ENCODE data around the gene ABCA7. TPM values are rescaled to one million over a fixed set of nuclear protein-coding genes. Genes with fewer than 3 reads are reported as not detected.

ABCA7 gene
- total and polyA plus RNA-seq, 4 donors, result 3.0 to 60.9 (median 4.8) TPM

DNA sequence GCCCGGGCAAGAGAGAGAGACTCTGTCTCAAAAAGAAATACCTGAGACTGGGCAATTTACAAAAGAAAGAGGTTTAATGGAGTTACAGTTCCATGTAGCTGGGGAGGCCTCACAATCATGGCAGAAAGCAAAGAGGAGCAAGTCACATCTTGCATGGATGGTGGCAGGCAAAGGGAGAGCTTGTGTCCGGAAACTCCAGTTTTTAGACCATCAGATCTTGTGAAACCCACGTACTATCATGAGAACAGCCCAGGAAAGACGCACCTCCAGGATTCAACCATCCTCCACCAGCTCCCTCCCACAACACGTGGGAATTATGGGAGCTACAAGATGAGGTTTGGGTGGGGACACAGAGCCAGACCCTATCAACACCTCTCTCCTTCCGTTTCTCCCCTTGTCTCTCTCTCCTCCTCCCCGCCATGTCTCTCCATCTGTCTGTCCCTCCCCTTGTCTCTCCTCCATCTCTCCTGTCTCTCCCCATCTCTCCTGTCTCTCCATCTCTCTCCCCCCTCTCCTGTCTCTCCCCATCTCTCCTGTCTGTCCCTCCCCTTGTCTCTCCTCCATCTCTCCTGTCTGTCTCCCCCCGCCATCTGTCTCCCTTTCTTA lies 45.2 kb downstream of the ABCA7 start:
- H3K27ac ChIP-seq (ENCODE audit: low read depth in 1 of 2, low read length in 2 of 2), result no peak overlapping the region
- no peak overlapping the region for H3K9ac ChIP-seq (ENCODE audit: low read depth in 1 of 2, low read length in 2 of 2)
- no peak overlapping the region for H3K4me3 ChIP-seq (ENCODE audit: low read depth in 1 of 3, low read length in 3 of 3)
- peaks cover 3 to 34% (median 10%) of the 10 kb centered on the region in 4 donors for H3K4me1 ChIP-seq (ENCODE audit: control insufficient read depth in 4 of 4, insufficient read depth in 4 of 4, low read length in 3 of 4)
- no peaks in the 10 kb centered on the region for H3K27me3 ChIP-seq (ENCODE audit: control insufficient read depth in 4 of 4, insufficient read depth in 4 of 4, low read length in 3 of 4)
- no peak for DNase-seq (ENCODE audit: low spot score)
- WGBS, result 82% methylated on average over 8 of the region's 8 CpGs
- TF ChIP-seq TAF1 (conservative IDR thresholded peaks at IDR 0.05) (no peak), NR2F2 (IDR thresholded peaks at IDR 0.05) (no peak), SP1 (IDR thresholded peaks at IDR 0.05) (no peak), FOXA1 (IDR thresholded peaks at IDR 0.05) (no peak), YY1 (IDR thresholded peaks at IDR 0.05) (no peak), FOXA2 (IDR thresholded peaks at IDR 0.05) (no peak)
- H3K36me3 ChIP-seq (ENCODE audit: control insufficient read depth in 4 of 4, insufficient read depth in 3 of 4, low read depth in 1 of 4, low read length in 3 of 4), result peaks cover 7 to 20% (median 15%) of the 10 kb centered on the region in 4 donors
- no peaks in the 10 kb centered on the region for H3K9me3 ChIP-seq (ENCODE audit: control insufficient read depth in 4 of 4, low read length in 3 of 4)

DNA sequence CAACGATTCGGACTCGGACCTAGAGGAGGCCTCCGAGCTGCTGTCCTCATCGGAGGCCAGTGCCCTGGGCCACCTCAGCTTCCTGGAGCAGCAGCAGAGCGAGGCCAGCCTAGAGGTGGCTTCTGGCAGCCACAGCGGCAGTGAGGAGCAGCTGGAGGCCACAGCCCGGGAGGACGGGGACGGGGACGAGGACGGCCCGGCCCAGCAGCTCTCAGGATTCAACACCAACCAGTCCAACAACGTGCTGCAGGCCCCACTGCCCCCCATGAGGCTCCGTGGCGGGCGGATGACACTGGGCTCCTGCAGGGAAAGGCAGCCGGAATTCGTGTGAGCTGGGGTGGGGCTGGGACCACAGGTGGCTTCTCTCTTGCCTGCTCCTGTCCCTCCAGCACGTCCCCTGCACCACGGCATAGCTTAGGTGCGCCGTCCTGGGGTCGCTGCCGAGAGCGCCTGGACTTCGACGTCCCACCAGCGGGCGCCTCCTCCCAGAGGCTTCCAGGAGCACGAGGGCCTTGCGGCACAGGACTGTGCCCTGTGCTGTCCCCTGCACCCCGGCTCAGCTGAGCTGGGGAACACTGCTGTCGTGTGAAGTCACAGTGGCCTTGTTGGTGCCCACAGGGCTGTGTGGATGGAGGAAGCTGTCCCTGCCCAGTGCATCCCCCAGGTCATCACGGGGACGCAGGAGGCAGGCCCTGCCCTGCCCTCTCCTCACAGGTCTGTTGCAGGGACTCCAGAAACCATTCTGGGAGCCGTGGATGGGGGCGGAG lies 46.0 kb downstream of the ABCA7 start:
- peaks cover 6 to 24% (median 15%) of the 10 kb centered on the region in 4 donors for H3K36me3 ChIP-seq (ENCODE audit: control insufficient read depth in 4 of 4, insufficient read depth in 3 of 4, low read depth in 1 of 4, low read length in 3 of 4)
- no peak overlapping the region for H3K27ac ChIP-seq (ENCODE audit: low read depth in 1 of 2, low read length in 2 of 2)
- 84% methylated on average over 38 of the region's 38 CpGs for WGBS
- H3K9ac ChIP-seq (ENCODE audit: low read depth in 1 of 2, low read length in 2 of 2), result no peak overlapping the region
- DNase-seq (ENCODE audit: low spot score), result no peak
- TF ChIP-seq GABPA (IDR thresholded peaks at IDR 0.05 in 1 of 2, conservative IDR thresholded peaks at IDR 0.05 in 1 of 2) (no peak), SP1 (IDR thresholded peaks at IDR 0.05) (no peak), HNF4G (IDR thresholded peaks at IDR 0.05) (no peak), TAF1 (conservative IDR thresholded peaks at IDR 0.05) (no peak), NR2F2 (IDR thresholded peaks at IDR 0.05) (no peak), FOXA1 (IDR thresholded peaks at IDR 0.05) (no peak), RAD21 (IDR thresholded peaks at IDR 0.05) (no peak), EGR1 (IDR thresholded peaks at IDR 0.05; ENCODE audit: low read depth in 2 of 2) (no peak), YY1 (IDR thresholded peaks at IDR 0.05) (no peak), HNF4A (conservative IDR thresholded peaks at IDR 0.05) (no peak), RXRA (IDR thresholded peaks at IDR 0.05) (no peak), FOXA2 (IDR thresholded peaks at IDR 0.05) (no peak), JUND (IDR thresholded peaks at IDR 0.05) (no peak)
- TF ChIP-seq, protein P1, sequence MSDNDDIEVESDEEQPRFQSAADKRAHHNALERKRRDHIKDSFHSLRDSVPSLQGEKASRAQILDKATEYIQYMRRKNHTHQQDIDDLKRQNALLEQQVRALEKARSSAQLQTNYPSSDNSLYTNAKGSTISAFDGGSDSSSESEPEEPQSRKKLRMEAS (IDR thresholded peaks at IDR 0.05), result no peak
- TF ChIP-seq, protein P2, sequence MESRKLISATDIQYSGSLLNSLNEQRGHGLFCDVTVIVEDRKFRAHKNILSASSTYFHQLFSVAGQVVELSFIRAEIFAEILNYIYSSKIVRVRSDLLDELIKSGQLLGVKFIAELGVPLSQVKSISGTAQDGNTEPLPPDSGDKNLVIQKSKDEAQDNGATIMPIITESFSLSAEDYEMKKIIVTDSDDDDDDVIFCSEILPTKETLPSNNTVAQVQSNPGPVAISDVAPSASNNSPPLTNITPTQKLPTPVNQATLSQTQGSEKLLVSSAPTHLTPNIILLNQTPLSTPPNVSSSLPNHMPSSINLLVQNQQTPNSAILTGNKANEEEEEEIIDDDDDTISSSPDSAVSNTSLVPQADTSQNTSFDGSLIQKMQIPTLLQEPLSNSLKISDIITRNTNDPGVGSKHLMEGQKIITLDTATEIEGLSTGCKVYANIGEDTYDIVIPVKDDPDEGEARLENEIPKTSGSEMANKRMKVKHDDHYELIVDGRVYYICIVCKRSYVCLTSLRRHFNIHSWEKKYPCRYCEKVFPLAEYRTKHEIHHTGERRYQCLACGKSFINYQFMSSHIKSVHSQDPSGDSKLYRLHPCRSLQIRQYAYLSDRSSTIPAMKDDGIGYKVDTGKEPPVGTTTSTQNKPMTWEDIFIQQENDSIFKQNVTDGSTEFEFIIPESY (IDR thresholded peaks at IDR 0.05), result no peak
- TF ChIP-seq, protein P3, sequence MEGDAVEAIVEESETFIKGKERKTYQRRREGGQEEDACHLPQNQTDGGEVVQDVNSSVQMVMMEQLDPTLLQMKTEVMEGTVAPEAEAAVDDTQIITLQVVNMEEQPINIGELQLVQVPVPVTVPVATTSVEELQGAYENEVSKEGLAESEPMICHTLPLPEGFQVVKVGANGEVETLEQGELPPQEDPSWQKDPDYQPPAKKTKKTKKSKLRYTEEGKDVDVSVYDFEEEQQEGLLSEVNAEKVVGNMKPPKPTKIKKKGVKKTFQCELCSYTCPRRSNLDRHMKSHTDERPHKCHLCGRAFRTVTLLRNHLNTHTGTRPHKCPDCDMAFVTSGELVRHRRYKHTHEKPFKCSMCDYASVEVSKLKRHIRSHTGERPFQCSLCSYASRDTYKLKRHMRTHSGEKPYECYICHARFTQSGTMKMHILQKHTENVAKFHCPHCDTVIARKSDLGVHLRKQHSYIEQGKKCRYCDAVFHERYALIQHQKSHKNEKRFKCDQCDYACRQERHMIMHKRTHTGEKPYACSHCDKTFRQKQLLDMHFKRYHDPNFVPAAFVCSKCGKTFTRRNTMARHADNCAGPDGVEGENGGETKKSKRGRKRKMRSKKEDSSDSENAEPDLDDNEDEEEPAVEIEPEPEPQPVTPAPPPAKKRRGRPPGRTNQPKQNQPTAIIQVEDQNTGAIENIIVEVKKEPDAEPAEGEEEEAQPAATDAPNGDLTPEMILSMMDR (IDR thresholded peaks at IDR 0.05; ENCODE audit: low read depth, low read length, missing input control), result no peak
- TF ChIP-seq, protein P4, sequence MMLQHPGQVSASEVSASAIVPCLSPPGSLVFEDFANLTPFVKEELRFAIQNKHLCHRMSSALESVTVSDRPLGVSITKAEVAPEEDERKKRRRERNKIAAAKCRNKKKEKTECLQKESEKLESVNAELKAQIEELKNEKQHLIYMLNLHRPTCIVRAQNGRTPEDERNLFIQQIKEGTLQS (IDR thresholded peaks at IDR 0.05), result no peak
- TF ChIP-seq, protein P5, sequence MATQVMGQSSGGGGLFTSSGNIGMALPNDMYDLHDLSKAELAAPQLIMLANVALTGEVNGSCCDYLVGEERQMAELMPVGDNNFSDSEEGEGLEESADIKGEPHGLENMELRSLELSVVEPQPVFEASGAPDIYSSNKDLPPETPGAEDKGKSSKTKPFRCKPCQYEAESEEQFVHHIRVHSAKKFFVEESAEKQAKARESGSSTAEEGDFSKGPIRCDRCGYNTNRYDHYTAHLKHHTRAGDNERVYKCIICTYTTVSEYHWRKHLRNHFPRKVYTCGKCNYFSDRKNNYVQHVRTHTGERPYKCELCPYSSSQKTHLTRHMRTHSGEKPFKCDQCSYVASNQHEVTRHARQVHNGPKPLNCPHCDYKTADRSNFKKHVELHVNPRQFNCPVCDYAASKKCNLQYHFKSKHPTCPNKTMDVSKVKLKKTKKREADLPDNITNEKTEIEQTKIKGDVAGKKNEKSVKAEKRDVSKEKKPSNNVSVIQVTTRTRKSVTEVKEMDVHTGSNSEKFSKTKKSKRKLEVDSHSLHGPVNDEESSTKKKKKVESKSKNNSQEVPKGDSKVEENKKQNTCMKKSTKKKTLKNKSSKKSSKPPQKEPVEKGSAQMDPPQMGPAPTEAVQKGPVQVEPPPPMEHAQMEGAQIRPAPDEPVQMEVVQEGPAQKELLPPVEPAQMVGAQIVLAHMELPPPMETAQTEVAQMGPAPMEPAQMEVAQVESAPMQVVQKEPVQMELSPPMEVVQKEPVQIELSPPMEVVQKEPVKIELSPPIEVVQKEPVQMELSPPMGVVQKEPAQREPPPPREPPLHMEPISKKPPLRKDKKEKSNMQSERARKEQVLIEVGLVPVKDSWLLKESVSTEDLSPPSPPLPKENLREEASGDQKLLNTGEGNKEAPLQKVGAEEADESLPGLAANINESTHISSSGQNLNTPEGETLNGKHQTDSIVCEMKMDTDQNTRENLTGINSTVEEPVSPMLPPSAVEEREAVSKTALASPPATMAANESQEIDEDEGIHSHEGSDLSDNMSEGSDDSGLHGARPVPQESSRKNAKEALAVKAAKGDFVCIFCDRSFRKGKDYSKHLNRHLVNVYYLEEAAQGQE (IDR thresholded peaks at IDR 0.05), result no peak
- H3K4me1 ChIP-seq (ENCODE audit: control insufficient read depth in 4 of 4, insufficient read depth in 4 of 4, low read length in 3 of 4), result peaks cover 3 to 34% (median 10%) of the 10 kb centered on the region in 4 donors
- no peak overlapping the region for H3K4me3 ChIP-seq (ENCODE audit: low read depth in 1 of 3, low read length in 3 of 3)
- no peaks in the 10 kb centered on the region for H3K9me3 ChIP-seq (ENCODE audit: control insufficient read depth in 4 of 4, low read length in 3 of 4)
- no peaks in the 10 kb centered on the region for H3K27me3 ChIP-seq (ENCODE audit: control insufficient read depth in 4 of 4, insufficient read depth in 4 of 4, low read length in 3 of 4)
